ENCODE results near the gene DUS2. TPM values are rescaled to one million over a fixed set of nuclear protein-coding genes. Genes with fewer than 3 reads are reported as not detected.
"Not testable (repeated sequence)": the region's sequence is repeated elsewhere in the genome, so short reads cannot be mapped to it uniquely, and the experiment has no call there.

Gene DUS2
- total RNA-seq, 2 donors from 2014 or later, result 21.2 to 35.5 TPM

- Mint-ChIP-seq H3K36me3 (peaks cover 10 to 11% of the 10 kb centered on the region in 2 donors), H3K9me3 (no peaks in the 10 kb centered on the region), H3K27ac (peak overlapping the region; percentile 46 to 91)
- ATAC-seq (no peak), DNase-seq (ENCODE audit: low spot score in 2 of 2) (no peak)
Measured at GRCh38 chr16:68090533-68090932, 67.4 kb downstream of the DUS2 start.

GRCh38 chr16:68091380-68092261 lies 68.5 kb downstream of the DUS2 start:
- DNase-seq (ENCODE audit: low spot score in 2 of 2) (no peak), ATAC-seq (no peak)
- Mint-ChIP-seq H3K27ac (peak overlapping the region; percentile 25 to 46), H3K36me3 (peaks cover 3% of the 10 kb centered on the region in 2 donors), H3K9me3 (no peaks in the 10 kb centered on the region)

GRCh38 chr16:68092275-68092674 lies 69.2 kb downstream of the DUS2 start:
- not testable (repeated sequence) for DNase-seq (ENCODE audit: low spot score in 2 of 2); ATAC-seq; H3K36me3 Mint-ChIP-seq; H3K9me3 Mint-ChIP-seq
- peak overlapping the region in 1 of 2 donors; percentile 89 for H3K27ac Mint-ChIP-seq

- Mint-ChIP-seq H3K36me3 (no peaks in the 10 kb centered on the region), H3K9me3 (no peaks in the 10 kb centered on the region), H3K27ac (peak overlapping the region; percentile 45 to 89)
- ATAC-seq (peak; percentile 86 to 90), DNase-seq (ENCODE audit: low spot score in 2 of 2) (no peak)
Measured at GRCh38 chr16:68093816-68094613, 70.9 kb downstream of the DUS2 start.

- Mint-ChIP-seq H3K9me3 (no peaks in the 10 kb centered on the region), H3K36me3 (no peaks in the 10 kb centered on the region), H3K27ac (peak overlapping the region; percentile 45 to 89)
- DNase-seq (ENCODE audit: low spot score in 2 of 2), result no peak
- no peak for ATAC-seq
Measured at GRCh38 chr16:68094614-68094934, 71.5 kb downstream of the DUS2 start.

GRCh38 chr16:68096491-68096890 lies 73.4 kb downstream of the DUS2 start:
- no peak for DNase-seq (ENCODE audit: low spot score in 2 of 2)
- Mint-ChIP-seq H3K9me3 (no peaks in the 10 kb centered on the region), H3K27ac (peak overlapping the region in 1 of 2 donors; percentile 22), H3K36me3 (peaks cover 0 to 6% of the 10 kb centered on the region in 2 donors)
- no peak for ATAC-seq

- Mint-ChIP-seq H3K27ac (no peak overlapping the region), H3K9me3 (no peaks in the 10 kb centered on the region), H3K36me3 (peaks cover 0 to 7% of the 10 kb centered on the region in 2 donors)
- ATAC-seq (no peak), DNase-seq (ENCODE audit: low spot score in 2 of 2) (no peak)
Measured at GRCh38 chr16:68097088-68097487, 74.0 kb downstream of the DUS2 start.

- Mint-ChIP-seq H3K9me3 (peaks cover 4 to 5% of the 10 kb centered on the region in 2 donors), H3K27ac (no peak overlapping the region), H3K36me3 (peaks cover 0 to 13% of the 10 kb centered on the region in 2 donors)
- ATAC-seq, result no peak
- DNase-seq (ENCODE audit: low spot score in 2 of 2), result no peak
Measured at GRCh38 chr16:68097895-68098294, 74.8 kb downstream of the DUS2 start.

- Mint-ChIP-seq H3K9me3 (peaks cover 4 to 8% of the 10 kb centered on the region in 2 donors), H3K36me3 (peaks cover 0 to 35% of the 10 kb centered on the region in 2 donors), H3K27ac (no peak overlapping the region)
- no peak for DNase-seq (ENCODE audit: low spot score in 2 of 2)
- peak; percentile 34 to 44 for ATAC-seq
Measured at GRCh38 chr16:68100488-68100887, 77.4 kb downstream of the DUS2 start.

- H3K27ac Mint-ChIP-seq, result no peak overlapping the region
- peak in 1 of 2 donors; percentile 31 for ATAC-seq
- DNase-seq (ENCODE audit: low spot score in 2 of 2), result no peak
- peaks cover 14 to 37% of the 10 kb centered on the region in 2 donors for H3K9me3 Mint-ChIP-seq
- H3K36me3 Mint-ChIP-seq, result peaks cover 10 to 71% of the 10 kb centered on the region in 2 donors
Measured at GRCh38 chr16:68105611-68106010, 82.5 kb downstream of the DUS2 start.

- Mint-ChIP-seq H3K9me3 (peaks cover 16 to 48% of the 10 kb centered on the region in 2 donors), H3K36me3 (peaks cover 14 to 80% of the 10 kb centered on the region in 2 donors)
- not testable (repeated sequence) for H3K27ac Mint-ChIP-seq; ATAC-seq; DNase-seq (ENCODE audit: low spot score in 2 of 2)
Measured at GRCh38 chr16:68107230-68107928, 84.3 kb downstream of the DUS2 start.

- DNase-seq (ENCODE audit: low spot score in 2 of 2); ATAC-seq; H3K27ac Mint-ChIP-seq: not testable (repeated sequence)
- H3K9me3 Mint-ChIP-seq, result peaks cover 18 to 50% of the 10 kb centered on the region in 2 donors
- H3K36me3 Mint-ChIP-seq, result peaks cover 14 to 74% of the 10 kb centered on the region in 2 donors
Measured at GRCh38 chr16:68109156-68109555, 86.1 kb downstream of the DUS2 start.

- not testable (repeated sequence) for DNase-seq (ENCODE audit: low spot score in 2 of 2); ATAC-seq
- Mint-ChIP-seq H3K27ac (peak overlapping the region; percentile 1 to 47), H3K36me3 (peaks cover 14 to 59% of the 10 kb centered on the region in 2 donors), H3K9me3 (peaks cover 18 to 46% of the 10 kb centered on the region in 2 donors)
Measured at GRCh38 chr16:68110611-68111010, 87.5 kb downstream of the DUS2 start.

GRCh38 chr16:68111379-68111778 lies 88.3 kb downstream of the DUS2 start:
- H3K27ac Mint-ChIP-seq, result peak overlapping the region in 1 of 2 donors; percentile 47
- peaks cover 18 to 45% of the 10 kb centered on the region in 2 donors for H3K9me3 Mint-ChIP-seq
- peaks cover 14 to 56% of the 10 kb centered on the region in 2 donors for H3K36me3 Mint-ChIP-seq
- DNase-seq (ENCODE audit: low spot score in 2 of 2) (no peak), ATAC-seq (no peak)

GRCh38 chr16:68113059-68113761 lies 90.1 kb downstream of the DUS2 start:
- H3K27ac Mint-ChIP-seq, result no peak overlapping the region
- H3K9me3 Mint-ChIP-seq, result peaks cover 18 to 38% of the 10 kb centered on the region in 2 donors
- H3K36me3 Mint-ChIP-seq, result peaks cover 14 to 43% of the 10 kb centered on the region in 2 donors
- DNase-seq (ENCODE audit: low spot score in 2 of 2), result no peak
- no peak for ATAC-seq

GRCh38 chr16:68113765-68114240 lies 90.7 kb downstream of the DUS2 start:
- DNase-seq (ENCODE audit: low spot score in 2 of 2), result no peak

More at GRCh38 chr16:68113765-68114240, 90.7 kb downstream of the DUS2 start:
- peak in 1 of 2 donors; percentile 60 for ATAC-seq
- peaks cover 14 to 37% of the 10 kb centered on the region in 2 donors for H3K36me3 Mint-ChIP-seq
- peak overlapping the region in 1 of 2 donors; percentile 21 for H3K27ac Mint-ChIP-seq
- H3K9me3 Mint-ChIP-seq, result peaks cover 18 to 32% of the 10 kb centered on the region in 2 donors

Data from activated naive CD4-positive, alpha-beta T cell treated with anti-CD3 and anti-CD28 coated beads, Interleukin-2, amount 50 U/mL, for 72 hours (primary cell).